Endothelial cell (in vitro differentiated cells): ENCODE measurements around the gene ACTR3C. TPM values are rescaled to one million over a fixed set of nuclear protein-coding genes. Genes with fewer than 3 reads are reported as not detected.

ENCODE experiments used
- DNase-seq: peaks from one replicate; pipeline ENCODE4 v3.0.0; 2021; ENCODE audit warnings: low spot score
- H3K27ac Mint-ChIP-seq: one replicate; pipeline ENCODE4 v1.8.0; 2021; ENCODE audit warnings: mixed read lengths, inconsistent platforms; ENCODE audit not compliant: unreplicated experiment
- H3K27me3 Mint-ChIP-seq: one replicate; pipeline ENCODE4 v1.8.0; 2021; ENCODE audit warnings: mild to moderate bottlenecking, moderate library complexity, mixed read lengths, inconsistent platforms; ENCODE audit not compliant: unreplicated experiment
- H3K36me3 Mint-ChIP-seq: one replicate; pipeline ENCODE4 v1.8.0; 2021; ENCODE audit warnings: mild to moderate bottlenecking, low read depth, mixed read lengths, inconsistent platforms; ENCODE audit not compliant: unreplicated experiment
- H3K4me1 Mint-ChIP-seq: one replicate; pipeline ENCODE4 v1.8.0; 2021; ENCODE audit warnings: mild to moderate bottlenecking, mixed read lengths, inconsistent platforms; ENCODE audit not compliant: unreplicated experiment
- H3K4me3 Mint-ChIP-seq: one replicate; pipeline ENCODE4 v1.8.0; 2021; ENCODE audit warnings: mild to moderate bottlenecking, mixed read lengths, inconsistent platforms; ENCODE audit not compliant: unreplicated experiment
- H3K9me3 Mint-ChIP-seq: one replicate; pipeline ENCODE4 v1.8.0; 2021; ENCODE audit warnings: mixed read lengths, inconsistent platforms; ENCODE audit not compliant: unreplicated experiment
- CTCF ChIP-seq: fragments of 200-600 bp; sonication (generic); IDR thresholded peaks from one replicate; pipeline ENCODE4 v1.5.0; 2021; ENCODE audit warnings: antibody characterized with exemption; ENCODE audit not compliant: unreplicated experiment
- total RNA-seq: library from RNA; stranded (reverse); fragmentation: NEBNext Ultra II Directional; extraction: Animal tissue kit (Norgen Biotek cat#: 25700); gene quantifications from one replicate; pipeline ENCODE4 v1.2.1, GENCODE V29; 2021; ENCODE audit not compliant: unreplicated experiment

The ACTR3C gene
- total RNA-seq, 1 donor from 2014 or later: 0.87 TPM

- Mint-ChIP-seq H3K36me3 (peaks cover 11% of the 10 kb centered on the region), H3K27ac (no peak overlapping the region), H3K4me3 (peak overlapping the region; percentile 56), H3K9me3 (peaks cover 5% of the 10 kb centered on the region), H3K4me1 (peaks cover 11% of the 10 kb centered on the region), H3K27me3 (peaks cover 10% of the 10 kb centered on the region)
- TF ChIP-seq CTCF: no peak
- DNase-seq: no peak
These were observed 16.1 kb upstream of the ACTR3C start for GRCh38 chr7:150339409-150339809.

DNA sequence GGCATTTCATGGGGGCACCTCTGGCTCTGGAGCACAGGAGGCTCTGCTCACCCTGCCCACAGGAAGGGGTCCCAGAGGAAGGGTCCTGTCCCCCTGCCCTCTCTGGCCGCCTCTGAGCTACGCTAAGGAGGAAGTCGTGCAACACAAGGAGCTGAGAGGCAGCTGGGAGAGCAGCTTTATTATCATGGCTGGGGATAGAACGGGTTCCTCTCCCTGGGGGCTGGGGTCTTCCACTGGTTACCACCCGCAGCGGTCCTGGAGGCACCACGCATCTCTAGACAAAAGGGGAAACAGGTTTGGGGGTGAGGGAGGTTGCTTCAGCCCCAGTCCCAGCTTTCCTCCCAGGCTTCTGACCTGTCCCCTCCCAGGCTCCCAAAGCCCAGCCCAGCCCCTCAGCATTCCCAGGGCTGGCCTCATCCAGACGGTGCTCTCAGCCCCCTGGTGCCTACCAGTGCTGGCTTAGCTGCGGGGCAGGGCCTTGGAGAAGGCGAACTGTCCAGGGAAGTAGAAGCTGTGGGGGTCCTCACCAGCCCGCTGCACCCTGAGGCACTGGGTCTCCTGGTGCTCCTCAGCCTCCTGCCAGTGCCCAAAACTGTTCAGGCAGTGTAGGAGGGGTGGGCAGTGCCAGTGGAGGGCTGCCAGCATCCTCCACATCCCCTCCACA is 15.0 kb upstream of the ACTR3C start:
- Mint-ChIP-seq H3K27me3 (peaks cover 10% of the 10 kb centered on the region), H3K9me3 (no peaks in the 10 kb centered on the region), H3K27ac (no peak overlapping the region), H3K4me1 (peaks cover 11% of the 10 kb centered on the region), H3K36me3 (peaks cover 4% of the 10 kb centered on the region), H3K4me3 (no peak overlapping the region)
- no peak for TF ChIP-seq CTCF
- no peak for DNase-seq

DNA sequence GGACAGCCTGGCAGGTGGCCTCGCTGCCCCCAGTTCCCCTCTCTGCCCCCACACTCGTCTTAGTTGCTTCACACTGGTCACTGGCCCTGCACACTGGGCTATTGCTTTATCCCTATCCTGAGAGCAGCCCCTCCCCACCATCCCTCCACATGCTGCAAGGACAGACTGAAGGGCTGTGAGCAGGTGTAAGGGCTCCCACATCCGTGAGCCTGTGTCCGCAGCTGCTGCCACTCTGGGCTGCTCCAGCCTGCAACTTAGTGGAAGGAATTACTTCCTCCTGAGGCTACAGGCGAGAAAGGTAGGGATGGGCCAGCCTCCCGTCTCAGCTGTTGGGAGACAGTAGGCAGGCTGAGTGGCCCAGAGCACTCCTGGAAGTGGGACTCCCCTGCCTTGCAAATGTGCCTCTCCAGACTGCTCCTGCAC is 14.3 kb upstream of the ACTR3C start:
- TF ChIP-seq CTCF: no peak
- DNase-seq: no peak
- H3K4me3 Mint-ChIP-seq: no peak overlapping the region
- peaks cover 4% of the 10 kb centered on the region for H3K36me3 Mint-ChIP-seq
- H3K4me1 Mint-ChIP-seq: peaks cover 11% of the 10 kb centered on the region
- H3K27ac Mint-ChIP-seq: no peak overlapping the region
- H3K27me3 Mint-ChIP-seq: peaks cover 14% of the 10 kb centered on the region
- no peaks in the 10 kb centered on the region for H3K9me3 Mint-ChIP-seq

DNA sequence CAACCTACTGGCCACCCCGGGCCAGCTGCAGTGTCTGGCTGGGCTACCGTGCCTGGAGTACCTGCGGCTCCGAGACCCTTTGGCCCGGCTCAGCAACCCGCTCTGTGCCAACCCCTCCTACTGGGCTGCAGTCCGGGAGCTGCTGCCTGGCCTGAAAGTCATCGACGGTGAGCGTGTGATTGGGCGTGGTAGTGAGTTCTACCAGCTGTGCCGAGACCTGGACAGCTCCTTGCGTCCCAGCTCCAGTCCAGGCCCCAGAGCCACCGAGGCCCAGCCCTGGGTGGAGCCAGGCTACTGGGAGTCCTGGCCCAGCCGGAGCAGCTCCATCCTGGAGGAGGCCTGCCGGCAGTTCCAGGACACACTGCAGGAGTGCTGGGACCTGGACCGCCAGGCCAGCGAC is 13.8 kb upstream of the ACTR3C start:
- TF ChIP-seq CTCF: no peak
- H3K9me3 Mint-ChIP-seq: no peaks in the 10 kb centered on the region
- peaks cover 12% of the 10 kb centered on the region for H3K27me3 Mint-ChIP-seq
- no peak overlapping the region for H3K4me3 Mint-ChIP-seq
- H3K4me1 Mint-ChIP-seq: peaks cover 10% of the 10 kb centered on the region
- no peak overlapping the region for H3K27ac Mint-ChIP-seq
- peaks cover 2% of the 10 kb centered on the region for H3K36me3 Mint-ChIP-seq
- DNase-seq: no peak

- peaks cover 7% of the 10 kb centered on the region for H3K27me3 Mint-ChIP-seq
- TF ChIP-seq CTCF: no peak
- H3K9me3 Mint-ChIP-seq: no peaks in the 10 kb centered on the region
- peaks cover 6% of the 10 kb centered on the region for H3K4me1 Mint-ChIP-seq
- H3K27ac Mint-ChIP-seq: no peak overlapping the region
- no peaks in the 10 kb centered on the region for H3K36me3 Mint-ChIP-seq
- DNase-seq: no peak
- no peak overlapping the region for H3K4me3 Mint-ChIP-seq
These were observed 13.4 kb upstream of the ACTR3C start for GRCh38 chr7:150336746-150337145.
